ENCODE data around the gene HS1BP3.

HS1BP3 gene

DNA sequence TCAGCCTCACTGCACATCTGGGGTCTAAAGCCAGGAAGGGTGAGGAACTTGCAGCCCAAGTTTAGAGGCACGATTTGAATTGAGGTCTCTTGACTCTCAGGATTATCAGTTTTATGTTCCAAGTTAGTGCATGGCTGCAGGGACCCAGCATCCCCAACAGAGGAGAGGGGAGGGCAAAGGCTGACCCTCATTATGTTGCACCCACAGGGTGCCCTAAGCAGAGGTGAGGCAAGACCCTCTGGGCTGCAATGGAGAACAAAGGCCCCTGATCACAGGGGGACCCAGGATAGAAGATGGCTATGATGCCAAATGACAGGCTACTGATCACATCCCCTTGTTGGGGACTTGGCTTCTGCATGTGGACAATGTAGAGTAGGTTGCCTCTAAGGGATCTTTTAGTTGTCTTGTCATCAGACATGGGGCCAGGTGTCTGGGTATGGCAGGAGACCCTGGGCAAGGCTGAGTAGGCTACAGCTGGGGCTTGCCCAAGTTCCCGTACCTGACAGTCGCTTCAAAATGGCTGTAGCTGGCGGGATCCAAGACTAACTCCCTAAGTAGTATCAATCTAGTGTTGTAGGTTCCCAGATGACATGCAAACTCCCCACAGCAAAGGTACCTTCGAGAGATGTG lies 11.5 kb upstream of the HS1BP3 start:
- DNase-seq = no peak

DNA sequence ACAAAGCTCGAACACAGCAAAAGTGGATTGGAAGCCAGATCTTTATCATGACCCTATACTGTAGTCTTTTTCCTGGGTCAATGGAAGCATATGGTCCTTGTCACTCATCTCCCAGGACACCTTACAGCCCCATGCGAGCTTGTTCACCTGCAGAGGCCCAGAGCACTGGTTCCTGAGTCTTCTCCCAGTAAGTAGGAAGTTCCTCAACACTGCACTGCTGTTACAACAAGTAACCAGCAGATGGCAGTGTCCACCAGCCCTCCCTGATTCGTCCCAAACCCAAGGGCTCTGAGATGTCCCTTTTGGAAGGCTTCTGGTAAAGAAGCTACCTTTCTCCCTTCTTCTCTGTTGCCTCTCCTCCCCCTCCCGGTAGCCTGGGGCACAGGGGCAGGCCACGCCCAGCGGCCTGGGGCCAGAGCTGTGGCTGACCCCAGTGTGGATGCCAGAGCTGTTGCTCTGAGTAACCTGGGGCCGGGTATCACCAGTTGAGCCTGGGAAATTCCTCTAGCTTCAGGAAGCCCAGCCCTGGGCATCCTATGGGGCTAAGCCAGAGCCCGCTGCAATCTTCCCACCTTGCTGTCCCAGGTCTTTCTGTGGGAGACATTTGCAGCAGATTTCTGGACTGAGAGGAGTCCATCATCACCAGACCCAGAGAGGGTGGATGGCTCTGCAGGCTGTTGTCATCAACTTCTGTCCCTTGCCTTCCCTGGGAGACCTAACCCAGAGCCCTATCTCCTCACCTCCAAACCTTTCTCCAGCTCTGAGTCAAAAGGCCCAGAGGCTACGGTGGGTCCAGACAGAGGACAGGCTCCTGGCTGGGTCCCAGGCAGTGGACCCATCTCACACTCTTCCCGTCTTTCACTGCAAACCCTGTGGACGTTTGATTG lies 10.8 kb upstream of the HS1BP3 start:
- DNase-seq = peak; percentile 37 to 50

GRCh38 chr2:20660506-20661420 lies 9.9 kb upstream of the HS1BP3 start:
- DNase-seq = no peak

DNA sequence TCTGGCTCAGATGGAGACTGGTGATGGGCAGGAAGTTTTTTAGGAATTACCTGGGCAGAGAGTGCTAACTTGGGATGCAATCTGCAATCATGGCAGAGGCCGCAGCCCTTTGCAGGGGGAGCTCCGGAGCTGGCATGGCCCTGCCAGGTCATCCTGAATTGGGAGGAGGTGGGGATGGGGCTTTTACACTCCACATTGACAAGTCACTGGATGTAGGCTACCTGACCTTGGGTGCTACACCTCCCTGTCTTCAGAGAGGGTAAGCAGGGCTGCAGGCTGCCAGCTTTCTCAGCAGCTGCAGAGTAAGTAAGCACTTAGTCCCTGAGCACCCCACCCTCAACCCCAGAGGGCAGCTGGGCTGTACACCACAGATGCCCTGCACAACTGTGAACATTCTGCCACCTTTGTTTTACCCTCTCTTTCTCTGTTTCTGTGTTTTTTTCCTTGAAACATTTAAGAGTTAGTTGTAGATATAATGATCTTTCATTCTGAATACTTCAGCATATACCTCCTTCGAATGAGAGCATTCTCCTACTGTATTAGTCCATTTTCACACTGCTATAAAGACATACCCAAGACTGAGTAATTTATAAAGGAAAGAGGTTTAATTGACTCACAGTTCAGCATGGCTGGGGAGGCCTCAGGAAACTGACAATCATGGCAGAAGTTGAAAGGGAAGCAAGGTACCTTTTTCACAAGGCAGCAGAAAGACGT lies 6.8 kb upstream of the HS1BP3 start:
- no peak for DNase-seq

DNA sequence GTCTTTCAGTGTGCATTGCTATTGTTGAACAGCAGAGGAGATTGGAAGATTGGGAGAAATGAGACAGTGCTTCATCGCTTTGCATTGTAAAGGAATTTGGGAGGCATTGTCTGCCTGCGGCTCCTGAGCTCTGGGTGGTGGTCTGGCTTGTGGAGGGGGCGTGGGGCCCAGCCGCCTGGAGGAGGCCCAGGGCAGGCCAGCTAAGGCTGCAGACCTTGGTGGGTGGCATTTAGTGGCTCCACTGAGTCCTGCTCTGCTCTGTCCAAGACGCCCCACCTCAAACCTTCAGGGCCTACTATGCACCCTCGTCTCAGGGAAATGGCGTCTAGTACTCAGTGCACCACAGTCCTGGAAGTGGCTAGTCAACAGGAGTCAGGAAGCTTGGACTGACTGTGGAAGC lies 5.7 kb upstream of the HS1BP3 start:
- DNase-seq = no peak

DNA sequence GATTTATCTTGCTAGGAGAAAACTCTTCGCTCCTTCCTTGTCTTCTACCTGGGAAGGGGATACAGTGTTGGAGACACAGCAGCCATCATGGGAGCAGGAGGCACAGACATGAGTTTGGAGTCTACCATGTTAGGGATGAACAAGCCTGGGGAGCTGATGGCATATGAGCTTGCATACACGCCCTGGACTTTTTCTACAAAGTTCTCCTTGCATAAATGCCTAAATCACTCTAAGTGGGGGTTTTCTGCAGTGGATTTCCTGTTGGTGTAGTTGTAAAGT lies 3.6 kb upstream of the HS1BP3 start:
- no peak for DNase-seq

DNA sequence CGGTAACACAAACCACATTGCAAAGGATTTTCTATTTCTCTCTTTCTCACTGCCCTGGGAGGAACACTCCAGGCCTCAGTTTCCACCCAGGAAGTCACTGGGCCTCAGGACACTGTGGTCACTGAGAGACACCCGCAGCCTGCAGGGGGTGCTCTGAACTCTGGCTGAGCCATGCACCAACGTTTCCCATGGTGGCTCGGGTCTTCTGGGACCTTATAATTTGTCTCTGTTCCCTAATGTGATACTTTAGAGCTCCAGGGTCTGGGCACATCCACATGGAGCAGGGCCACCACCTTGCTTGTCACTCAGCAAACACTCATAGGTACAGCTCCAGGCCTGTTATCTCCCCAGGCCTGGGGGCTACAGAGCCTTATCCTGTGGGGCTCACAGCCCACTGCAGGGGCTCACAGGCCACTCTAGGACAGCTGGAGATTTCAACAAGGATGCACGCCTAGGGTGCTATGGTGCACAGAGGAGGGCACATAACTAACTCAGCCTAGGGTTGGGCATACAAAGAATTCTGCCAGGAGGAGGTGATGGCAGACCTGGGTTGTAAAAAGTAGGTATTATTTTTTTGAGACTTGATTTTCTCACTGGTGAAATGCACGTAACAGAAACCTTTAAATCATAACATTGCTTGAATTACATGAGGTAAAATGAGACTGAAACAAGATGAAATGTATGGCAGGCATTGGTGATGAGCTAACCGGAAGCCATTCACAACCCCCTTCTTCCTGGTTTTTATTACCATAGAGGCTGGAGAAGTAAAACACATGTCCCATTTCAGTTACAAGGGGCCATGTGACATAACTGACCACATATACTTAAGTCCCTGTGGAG lies 3.0 kb upstream of the HS1BP3 start:
- DNase-seq = no peak

GRCh38 chr2:20652673-20653575 lies 2.0 kb upstream of the HS1BP3 start:
- DNase-seq = no peak

DNA sequence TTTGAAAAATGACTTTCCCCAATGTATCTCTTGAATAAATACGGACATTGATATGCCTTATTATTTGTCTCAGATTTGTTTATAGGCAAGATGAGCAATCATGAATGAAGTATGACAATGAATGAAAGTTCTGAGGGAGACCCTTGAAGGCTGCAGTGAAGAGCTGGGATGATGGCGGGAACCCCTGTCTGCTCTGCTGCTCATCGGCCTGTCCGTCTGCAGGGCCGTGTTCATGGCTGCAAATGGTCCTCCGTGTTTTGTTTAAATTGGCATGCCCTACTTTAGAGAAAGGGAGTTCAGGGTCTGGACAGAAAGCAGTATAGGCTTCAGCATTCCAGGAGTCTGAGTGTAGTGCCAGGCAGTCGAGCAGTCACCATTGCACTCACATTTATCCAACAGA lies 1.2 kb upstream of the HS1BP3 start:
- DNase-seq = no peak

DNA sequence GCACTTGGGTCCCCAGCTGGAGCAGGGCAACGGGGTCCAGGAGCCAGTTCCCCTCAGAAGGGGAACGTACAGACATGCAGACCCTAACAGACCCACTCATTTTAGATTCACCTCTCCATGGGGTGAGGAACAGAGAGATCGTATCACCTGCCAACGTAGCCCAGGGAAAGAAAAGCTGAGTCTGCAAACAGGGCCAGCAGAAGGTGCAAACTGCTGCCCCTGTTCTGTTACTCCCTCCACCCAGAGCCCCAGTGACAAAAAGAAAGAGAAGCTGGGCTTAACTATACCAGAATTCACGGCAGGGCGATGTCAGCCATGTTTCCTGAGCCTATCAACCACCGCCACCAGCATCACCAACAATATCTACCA lies 817 bp upstream of the HS1BP3 start:
- DNase-seq = no peak

- peak in 1 of 2 donors; percentile 75 for DNase-seq
These were observed 463 bp downstream of the HS1BP3 start for GRCh38 chr2:20650393-20650876.

DNA sequence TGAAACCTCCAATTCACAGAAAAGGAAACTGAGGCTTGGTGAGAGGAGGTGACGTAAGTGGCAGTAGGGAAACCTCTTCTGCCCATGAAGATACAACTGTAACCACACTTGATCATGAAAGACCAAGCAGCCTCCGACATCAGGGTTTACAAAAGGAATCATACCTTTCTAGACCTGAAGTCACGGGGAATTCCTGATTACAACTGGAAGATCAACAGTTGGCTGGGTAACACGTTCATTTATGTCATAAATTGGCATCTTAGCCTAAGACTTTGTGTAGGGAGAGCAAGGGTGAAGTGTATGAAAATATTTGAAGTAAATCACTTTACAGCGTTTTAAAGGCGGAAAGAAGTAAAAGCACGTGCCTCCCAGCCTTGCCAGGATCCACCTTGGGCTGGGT lies 922 bp downstream of the HS1BP3 start:
- DNase-seq = no peak

GRCh38 chr2:20649576-20649975 lies 1.3 kb downstream of the HS1BP3 start:
- no peak for DNase-seq

- no peak for DNase-seq
These were observed 2.1 kb downstream of the HS1BP3 start for GRCh38 chr2:20648831-20649230.

DNA sequence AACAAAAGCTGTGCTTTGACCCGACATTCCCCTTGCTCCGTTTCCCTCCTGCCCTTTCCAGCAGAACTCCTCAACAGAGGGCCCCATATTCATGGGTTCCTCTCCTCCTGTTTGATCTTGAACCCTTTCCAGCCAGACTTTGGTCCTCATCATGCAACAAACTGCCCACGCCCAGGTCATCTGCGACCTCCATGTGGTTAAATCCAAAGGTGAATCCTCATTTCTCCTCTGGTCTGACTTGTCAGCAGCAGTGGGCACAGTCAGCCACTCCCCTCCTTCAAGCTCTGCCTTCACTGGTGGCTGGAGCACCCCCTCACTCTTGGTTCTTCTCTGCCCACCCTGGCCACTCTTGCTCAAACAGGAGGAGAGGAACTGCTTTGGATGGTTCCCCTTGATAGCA lies 2.7 kb downstream of the HS1BP3 start:
- no peak for DNase-seq

GRCh38 chr2:20647738-20648137 lies 3.2 kb downstream of the HS1BP3 start:
- DNase-seq = no peak

- DNase-seq = no peak
These were observed 3.7 kb downstream of the HS1BP3 start for GRCh38 chr2:20647211-20647610.

- no peak for DNase-seq
These were observed 4.5 kb downstream of the HS1BP3 start for GRCh38 chr2:20646446-20646845.

GRCh38 chr2:20645761-20646160 lies 5.1 kb downstream of the HS1BP3 start:
- DNase-seq = no peak

DNA sequence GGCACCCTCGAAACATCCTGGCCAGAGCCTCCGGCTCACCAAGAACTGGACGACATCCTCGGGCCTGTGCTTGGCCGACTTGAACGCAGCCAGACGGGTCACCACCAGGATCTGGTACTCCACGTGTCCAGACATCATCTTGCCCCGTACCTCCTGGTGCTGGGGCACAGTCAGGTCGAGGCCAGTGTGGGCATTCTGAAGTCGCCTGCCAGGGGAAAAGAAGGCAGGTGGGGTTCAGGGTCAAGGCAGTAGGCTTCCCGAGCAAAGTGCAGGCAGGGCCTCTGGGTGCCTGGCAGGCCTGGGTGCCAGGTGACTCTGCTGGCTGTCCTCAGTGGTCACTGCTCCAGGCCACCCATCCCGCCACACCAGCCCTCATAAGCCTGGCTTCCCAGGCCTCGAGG lies 5.6 kb downstream of the HS1BP3 start:
- no peak for DNase-seq

DNA sequence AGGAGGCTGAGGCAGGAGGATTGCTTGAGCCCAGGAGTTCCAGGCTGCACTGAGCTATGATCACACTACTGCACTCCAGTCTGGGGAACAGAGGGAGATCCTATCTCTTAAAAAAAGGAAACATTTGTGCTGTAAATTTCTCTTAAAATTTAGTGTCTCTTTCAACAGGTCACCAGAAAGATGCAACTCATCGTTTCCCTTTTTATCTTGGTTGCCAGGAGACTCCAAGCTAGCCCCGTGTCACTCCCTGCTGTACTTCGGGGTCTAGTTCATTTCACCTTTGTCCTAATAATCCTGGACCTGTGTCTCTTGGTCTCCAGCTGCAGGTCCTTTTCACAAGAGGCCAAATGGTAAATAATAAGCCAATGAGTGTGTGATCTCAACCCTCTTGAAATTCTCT lies 7.1 kb downstream of the HS1BP3 start:
- no peak for DNase-seq

Measured in bone marrow (tissue), 2 donors.